Lower leg skin (tissue), 3 donors: ENCODE measurements around the gene PEX5.
"Not testable (repeated sequence)": the region's sequence is repeated elsewhere in the genome, so short reads cannot be mapped to it uniquely, and the experiment has no call there.

Experiments used
- POLR2A ChIP-seq, 2 donors: fragments of 450-650 bp; IDR thresholded peaks; one replicate each; pipeline ENCODE4 v1.6.1; 2016 to 2017; ENCODE audit warnings: antibody characterized with exemption in 2 of 2, mild to moderate bottlenecking in 1 of 2, moderate library complexity in 1 of 2
- TF ChIP-seq, protein P1 (sequence below), 3 donors: fragments of 450-650 bp; IDR thresholded peaks; one replicate each; pipeline ENCODE4 v1.5.1; 2016; ENCODE audit warnings: antibody characterized with exemption in 3 of 3, mild to moderate bottlenecking in 3 of 3, moderate library complexity in 2 of 3

GRCh38 chr12:7213745-7214144, 24.3 kb downstream of the PEX5 start:
- TF ChIP-seq, protein P1, sequence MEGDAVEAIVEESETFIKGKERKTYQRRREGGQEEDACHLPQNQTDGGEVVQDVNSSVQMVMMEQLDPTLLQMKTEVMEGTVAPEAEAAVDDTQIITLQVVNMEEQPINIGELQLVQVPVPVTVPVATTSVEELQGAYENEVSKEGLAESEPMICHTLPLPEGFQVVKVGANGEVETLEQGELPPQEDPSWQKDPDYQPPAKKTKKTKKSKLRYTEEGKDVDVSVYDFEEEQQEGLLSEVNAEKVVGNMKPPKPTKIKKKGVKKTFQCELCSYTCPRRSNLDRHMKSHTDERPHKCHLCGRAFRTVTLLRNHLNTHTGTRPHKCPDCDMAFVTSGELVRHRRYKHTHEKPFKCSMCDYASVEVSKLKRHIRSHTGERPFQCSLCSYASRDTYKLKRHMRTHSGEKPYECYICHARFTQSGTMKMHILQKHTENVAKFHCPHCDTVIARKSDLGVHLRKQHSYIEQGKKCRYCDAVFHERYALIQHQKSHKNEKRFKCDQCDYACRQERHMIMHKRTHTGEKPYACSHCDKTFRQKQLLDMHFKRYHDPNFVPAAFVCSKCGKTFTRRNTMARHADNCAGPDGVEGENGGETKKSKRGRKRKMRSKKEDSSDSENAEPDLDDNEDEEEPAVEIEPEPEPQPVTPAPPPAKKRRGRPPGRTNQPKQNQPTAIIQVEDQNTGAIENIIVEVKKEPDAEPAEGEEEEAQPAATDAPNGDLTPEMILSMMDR (IDR thresholded peaks at IDR 0.05) = not testable (repeated sequence)
- TF ChIP-seq POLR2A (IDR thresholded peaks at IDR 0.05) = not testable (repeated sequence)
